ENCODE measurements around the gene EEFSEC. TPM values are rescaled to one million over a fixed set of nuclear protein-coding genes. Genes with fewer than 3 reads are reported as not detected.

Gene EEFSEC
- total RNA-seq, 1 experiment from 2014 or later: 9.5 TPM

GRCh38 chr3:128301186-128302023 is 148.1 kb downstream of the EEFSEC start:
- peaks cover 0 to 3% of the 10 kb centered on the region in 2 experiments; a peak in 1 of 4 replicates for H3K4me1 Mint-ChIP-seq
- Histone ChIP-seq H3K27me3 (ENCODE audit: insufficient read depth, low read length) (no peaks in the 10 kb centered on the region), H2BK120ac (ENCODE audit: low read depth, low read length, poor library complexity, severe bottlenecking) (no peak overlapping the region), H4K20me1 (ENCODE audit: control insufficient read depth, insufficient read depth, insufficient read length) (no peaks in the 10 kb centered on the region), H3K79me1 (ENCODE audit: insufficient read depth, low read depth, low read length, poor library complexity, severe bottlenecking) (no peaks in the 10 kb centered on the region), H3K4me2 (ENCODE audit: insufficient read depth, insufficient read length, low read length) (no peak overlapping the region), H4K5ac (ENCODE audit: insufficient read length, low read depth, low read length) (no peak overlapping the region), H3T11ph (ENCODE audit: low read length) (no peak overlapping the region), H3K79me2 (ENCODE audit: insufficient read depth, low read length) (no peaks in the 10 kb centered on the region), H2AK5ac (ENCODE audit: insufficient read length, low read length) (no peak overlapping the region), H3K4me1 (ENCODE audit: insufficient read depth, low read length) (no peaks in the 10 kb centered on the region), H2BK5ac (ENCODE audit: insufficient read length, low read length) (no peak overlapping the region), H3K23me2 (ENCODE audit: insufficient read length, low read depth, low read length, poor library complexity, severe bottlenecking) (no peaks in the 10 kb centered on the region), H2BK12ac (ENCODE audit: insufficient read length, low read depth, low read length) (no peak overlapping the region), H4K91ac (ENCODE audit: insufficient read length, low read depth, low read length) (no peak overlapping the region), H3K18ac (ENCODE audit: insufficient read length, low read depth, low read length) (no peak overlapping the region), H3K4ac (ENCODE audit: low read depth, low read length) (no peak overlapping the region), H3K9me3 (ENCODE audit: control insufficient read depth, low read depth, low read length) (no peaks in the 10 kb centered on the region), H3K14ac (ENCODE audit: insufficient read depth, low read length) (no peak overlapping the region), H3K23ac (ENCODE audit: insufficient read length, low read depth, low read length) (no peak overlapping the region), H3K9ac (ENCODE audit: extremely low read depth, insufficient read length, low read length) (no peak overlapping the region), H3K27ac (ENCODE audit: insufficient read length, low read depth, low read length) (no peak overlapping the region), H2BK20ac (ENCODE audit: low read depth, low read length, poor library complexity, severe bottlenecking) (no peak overlapping the region), H2AFZ (ENCODE audit: low read length) (no peak overlapping the region), H3K56ac (ENCODE audit: insufficient read length, low read depth, low read length) (no peak overlapping the region), H2BK15ac (ENCODE audit: low read depth, low read length) (no peak overlapping the region), H4K8ac (replicated peaks; ENCODE audit: insufficient read length, low read depth, low read length) (peak overlapping the region; percentile 67)
- no peak for TF ChIP-seq CTCF (conservative IDR thresholded peaks at IDR 0.05)
- peak; percentile 15 for DNase-seq
- no peaks in the 10 kb centered on the region for H3K27me3 Mint-ChIP-seq (ENCODE audit: low read depth)
- no peak overlapping the region for H3K4me3 Mint-ChIP-seq
- WGBS (ENCODE audit: extremely low coverage, insufficient read length, low lambda C conversion rate): no CpG with 5 or more reads among the region's 8 CpGs
- H3K27ac Mint-ChIP-seq: no peak overlapping the region
- no peaks in the 10 kb centered on the region for H3K36me3 Mint-ChIP-seq (ENCODE audit: insufficient read depth in 1 of 3, low read depth in 3 of 3)
- H3K9me3 Mint-ChIP-seq: no peaks in the 10 kb centered on the region
